PC-3 (cell line): ENCODE data around the gene TBCEL. TPM values are rescaled to one million over a fixed set of nuclear protein-coding genes. Genes with fewer than 3 reads are reported as not detected.

ENCODE experiments used
- ATAC-seq: fragments of 200-7000 bp; cut with Tn5 transposase; 2 replicates; pipeline ENCODE4 v1.9.1; 2020; ENCODE audit warnings: mild to moderate bottlenecking, moderate library complexity
- BruUV-seq: library from RNA; stranded (reverse); fragments of 400-500 nt; replicated peaks from 2 replicates; lab custom pipeline; 2021; lab: Mats Ljungman, UMichigan
- CTCF ChIA-PET: fragments of 300-600 bp; sonication (Branson Sonifier 250); formaldehyde crosslinking; loops from one replicate; lab custom pipeline; 2022; ENCODE audit warnings: antibody characterized with exemption; lab: Charles Lee
- POLR2A ChIA-PET: fragments of 300-600 bp; sonication (Branson Sonifier 250); formaldehyde crosslinking; loops from one replicate; lab custom pipeline; 2022; ENCODE audit warnings: antibody characterized with exemption; ENCODE audit not compliant: unreplicated experiment; lab: Charles Lee
- DNase-seq: peaks from one replicate; pipeline ENCODE4 v3.0.0-alpha.2; 2015
- H2AFZ ChIP-seq: fragments of 300-600 bp; sonication (generic); 2 replicates; pipeline ENCODE4 v1.6.0; 2016; ENCODE audit warnings: antibody characterized with exemption, low read length
- H3F3A ChIP-seq: fragments of 300-600 bp; sonication (generic); one replicate; pipeline ENCODE4 v1.6.0; 2017; ENCODE audit warnings: antibody characterized with exemption, low read length, control low read depth, mild to moderate bottlenecking; ENCODE audit not compliant: unreplicated experiment
- H3K27ac ChIP-seq: fragments of 300-600 bp; sonication (generic); 2 replicates; pipeline ENCODE4 v1.5.1; 2016; ENCODE audit warnings: mild to moderate bottlenecking, low read length
- H3K27me3 ChIP-seq: fragments of 300-600 bp; sonication (generic); 2 replicates; pipeline ENCODE4 v1.6.1; 2016; ENCODE audit warnings: low read length, mixed read lengths
- H3K36me3 ChIP-seq: fragments of 300-600 bp; sonication (generic); 2 replicates; pipeline ENCODE4 v1.6.1; 2016; ENCODE audit warnings: low read depth, mixed run types, low read length, mixed read lengths
- H3K4me1 ChIP-seq: fragments of 300-600 bp; sonication (generic); 2 replicates; pipeline ENCODE4 v1.5.1; 2016; ENCODE audit warnings: low read length; ENCODE audit not compliant: insufficient read depth
- H3K4me2 ChIP-seq: fragments of 300-600 bp; sonication (generic); 2 replicates; pipeline ENCODE4 v1.6.0; 2016; ENCODE audit warnings: low read length
- H3K4me3 ChIP-seq: fragments of 300-600 bp; sonication (generic); 2 replicates; pipeline ENCODE4 v1.5.1; 2016; ENCODE audit warnings: mild to moderate bottlenecking, low read length, mixed read lengths
- H3K79me2 ChIP-seq: fragments of 300-600 bp; sonication (generic); 2 replicates; pipeline ENCODE4 v1.6.1; 2017; ENCODE audit warnings: low read length, mixed read lengths
- H3K9ac ChIP-seq: fragments of 300-600 bp; sonication (generic); 2 replicates; pipeline ENCODE4 v1.6.0; 2016; ENCODE audit warnings: mild to moderate bottlenecking, low read length
- H3K9me2 ChIP-seq: fragments of 300-600 bp; sonication (generic); replicated peaks from 2 replicates; pipeline ENCODE4 v1.6.1; 2016; ENCODE audit warnings: mixed run types, low read length, mixed read lengths
- H3K9me3 ChIP-seq: fragments of 300-600 bp; sonication (generic); 2 replicates; pipeline ENCODE4 v1.6.1; 2016; ENCODE audit warnings: low read length, mixed read lengths
- H4K20me1 ChIP-seq: fragments of 300-600 bp; sonication (generic); 2 replicates; pipeline ENCODE4 v1.6.1; 2016; ENCODE audit warnings: low read length, mixed read lengths
- CTCF ChIP-seq: fragments of 300-600 bp; sonication (generic); conservative IDR thresholded peaks from 2 replicates; pipeline ENCODE4 v1.5.1; 2017; ENCODE audit warnings: antibody characterized with exemption, low read depth, mild to moderate bottlenecking, low read length
- EZH2 ChIP-seq: fragments of 300-600 bp; sonication (generic); IDR thresholded peaks from one replicate; pipeline ENCODE4 v1.6.1; 2017; ENCODE audit warnings: antibody characterized with exemption, mild to moderate bottlenecking, low read length; ENCODE audit not compliant: unreplicated experiment
- EZH2phosphoT487 ChIP-seq: fragments of 300-600 bp; sonication (generic); IDR thresholded peaks from 2 replicates; pipeline ENCODE4 v1.6.1; 2018; ENCODE audit warnings: mild to moderate bottlenecking, antibody characterized with exemption, low read length, borderline replicate concordance
- intact Hi-C: fragments of 100-400 bp; cut with micrococcal nuclease; formaldehyde crosslinking; loops from 2 replicates; pipeline ENCODE4 v1.9.0; 2023
- total RNA-seq: library from RNA; depleted of rRNA; stranded (reverse); fragments of >200 nt; gene quantifications from 2 replicates; pipeline ENCODE4 v1.2.3, GENCODE V29; 2014

The TBCEL gene
- total RNA-seq, 1 experiment from 2014 or later, result 6.6 TPM

DNA sequence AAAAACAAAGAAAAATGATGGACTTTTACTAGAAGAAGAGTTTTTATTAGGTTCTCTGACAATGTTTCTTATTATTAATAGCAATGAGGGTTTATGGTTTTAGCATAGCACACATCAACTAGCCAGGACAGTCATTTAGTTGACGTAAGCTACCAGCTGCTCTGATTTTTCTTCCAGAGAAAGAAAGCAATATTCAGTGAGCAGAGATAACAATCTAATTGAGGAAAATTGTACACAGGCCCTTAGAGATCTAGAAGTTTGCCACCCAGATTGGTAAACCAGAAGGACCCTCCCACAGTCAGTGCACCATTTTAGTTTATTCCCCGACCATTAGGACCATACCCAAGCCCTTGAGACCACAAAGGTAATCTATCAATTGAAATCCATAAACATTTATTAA is 28.7 kb upstream of the TBCEL start:
- intact Hi-C loops, result no loop called here
- Histone ChIP-seq H2AFZ (no peak overlapping the region), H3K9me3 (no peaks in the 10 kb centered on the region), H3K4me2 (no peak overlapping the region), H3K36me3 (no peaks in the 10 kb centered on the region), H3K4me3 (no peak overlapping the region), H3F3A (no peaks in the 10 kb centered on the region), H4K20me1 (no peaks in the 10 kb centered on the region), H3K9ac (no peak overlapping the region), H3K79me2 (no peaks in the 10 kb centered on the region), H3K4me1 (no peaks in the 10 kb centered on the region), H3K27ac (no peak overlapping the region), H3K27me3 (peaks cover 96% of the 10 kb centered on the region), H3K9me2 (no peaks in the 10 kb centered on the region)
- ATAC-seq, result no peak
- no peak for DNase-seq
- TF ChIP-seq EZH2, result no peak
- no peak for TF ChIP-seq CTCF
- TF ChIP-seq EZH2phosphoT487, result no peak
- ChIA-PET POLR2A (no interaction called here), CTCF (no interaction called here)
- no TSS peak for BruUV-seq

DNA sequence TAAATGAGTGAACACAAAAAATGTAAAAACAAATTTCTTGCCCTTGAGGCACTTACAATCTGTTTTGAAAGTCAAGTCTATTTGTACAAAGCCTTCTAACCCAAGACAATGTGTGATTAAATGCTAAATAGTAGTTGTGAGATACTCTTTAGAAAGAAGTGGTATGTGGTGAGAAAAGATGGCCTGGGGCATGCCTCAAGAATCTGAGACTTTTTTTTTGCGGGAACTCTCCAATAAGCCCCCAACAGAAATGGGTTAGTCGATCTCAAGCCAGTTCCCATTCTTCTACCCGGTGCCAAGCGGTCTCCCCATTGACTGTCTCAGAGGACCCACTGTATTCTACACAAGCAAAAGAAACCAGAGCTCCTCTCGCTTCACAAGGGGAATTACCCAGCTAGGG is 26.9 kb upstream of the TBCEL start:
- TF ChIP-seq EZH2 (no peak), CTCF (no peak), EZH2phosphoT487 (no peak)
- no peaks in the 10 kb centered on the region for H3K9me2 ChIP-seq
- ChIA-PET POLR2A (no interaction called here), CTCF (interaction anchor here (0.5 kb wide), 1 partner anchor 11 kb away, joined by 3 read pairs; no protein-coding TSS in a partner anchor)
- no peak overlapping the region for H3K27ac ChIP-seq
- H3K4me3 ChIP-seq, result no peak overlapping the region
- no peak overlapping the region for H3K4me2 ChIP-seq
- H3K79me2 ChIP-seq, result no peaks in the 10 kb centered on the region
- H3K36me3 ChIP-seq, result no peaks in the 10 kb centered on the region
- H3K27me3 ChIP-seq, result peaks cover 92% of the 10 kb centered on the region
- ATAC-seq (no peak), DNase-seq (no peak)
- H3K9me3 ChIP-seq, result no peaks in the 10 kb centered on the region
- H3F3A ChIP-seq, result no peaks in the 10 kb centered on the region
- no peaks in the 10 kb centered on the region for H4K20me1 ChIP-seq
- no TSS peak for BruUV-seq
- no peaks in the 10 kb centered on the region for H3K4me1 ChIP-seq
- intact Hi-C loops, result no loop called here
- H3K9ac ChIP-seq, result no peak overlapping the region
- no peak overlapping the region for H2AFZ ChIP-seq

- intact Hi-C loops, result no loop called here
- H3K9ac ChIP-seq, result no peak overlapping the region
- POLR2A ChIA-PET, result no interaction called here
- H3K27ac ChIP-seq, result no peak overlapping the region
- no TSS peak for BruUV-seq
- CTCF ChIA-PET, result no interaction called here
- ATAC-seq (no peak), DNase-seq (no peak)
- no peaks in the 10 kb centered on the region for H4K20me1 ChIP-seq
- no peak overlapping the region for H2AFZ ChIP-seq
- no peaks in the 10 kb centered on the region for H3K79me2 ChIP-seq
- H3K9me3 ChIP-seq, result no peaks in the 10 kb centered on the region
- H3K4me2 ChIP-seq, result no peak overlapping the region
- no peaks in the 10 kb centered on the region for H3F3A ChIP-seq
- H3K36me3 ChIP-seq, result no peaks in the 10 kb centered on the region
- H3K4me1 ChIP-seq, result no peaks in the 10 kb centered on the region
- H3K27me3 ChIP-seq, result peaks cover 87% of the 10 kb centered on the region
- no peak for TF ChIP-seq CTCF
- TF ChIP-seq EZH2, result no peak
- no peak for TF ChIP-seq EZH2phosphoT487
- no peak overlapping the region for H3K4me3 ChIP-seq
- H3K9me2 ChIP-seq, result no peaks in the 10 kb centered on the region
These were observed 25.3 kb upstream of the TBCEL start for GRCh38 chr11:120998581-120998980.
